Fibroblast of skin of left biceps (primary cell): ENCODE data around the gene MDFI.

Experiments used
- DNase-seq, 2 experiments: peaks; one replicate each; pipeline ENCODE4 v3.0.0-alpha.2; 2013; ENCODE audit warnings: low read depth in 2 of 2

MDFI gene

GRCh38 chr6:41688256-41688965, 50.1 kb downstream of the MDFI start:
- no peak for DNase-seq

- DNase-seq = no peak
Measured at GRCh38 chr6:41689171-41690008, 51.1 kb downstream of the MDFI start.

- no peak for DNase-seq
Measured at GRCh38 chr6:41690541-41691330, 52.5 kb downstream of the MDFI start.

- no peak for DNase-seq
Measured at GRCh38 chr6:41691426-41692079, 53.3 kb downstream of the MDFI start.

GRCh38 chr6:41692080-41692675, 53.9 kb downstream of the MDFI start:
- no peak for DNase-seq

GRCh38 chr6:41692730-41693129, 54.5 kb downstream of the MDFI start:
- no peak for DNase-seq

GRCh38 chr6:41693281-41694240, 55.3 kb downstream of the MDFI start:
- no peak for DNase-seq

- DNase-seq = no peak
Measured at GRCh38 chr6:41694815-41695526, 56.7 kb downstream of the MDFI start.

GRCh38 chr6:41695825-41696224, 57.6 kb downstream of the MDFI start:
- DNase-seq = no peak

- DNase-seq = no peak
Measured at GRCh38 chr6:41696788-41697187, 58.5 kb downstream of the MDFI start.

- DNase-seq = peak; percentile 92
Measured at GRCh38 chr6:41697861-41698781, 59.9 kb downstream of the MDFI start.

GRCh38 chr6:41699063-41699462, 60.8 kb downstream of the MDFI start:
- no peak for DNase-seq

GRCh38 chr6:41700463-41701347, 62.4 kb downstream of the MDFI start:
- no peak for DNase-seq

- DNase-seq = no peak
Measured at GRCh38 chr6:41702089-41702745, 63.9 kb downstream of the MDFI start.

GRCh38 chr6:41702771-41703494, 64.7 kb downstream of the MDFI start:
- no peak for DNase-seq
